Measurements from ENCODE around the gene LDLRAP1. TPM values are rescaled to one million over a fixed set of nuclear protein-coding genes. Genes with fewer than 3 reads are reported as not detected.

Gene LDLRAP1
- total RNA-seq, 4 donors from 2014 or later, result 7.3 to 18.1 (median 9.2) TPM

- no peak for TF ChIP-seq CTCF (IDR thresholded peaks at IDR 0.05; ENCODE audit: low read depth)
Observed at GRCh38 chr1:25569597-25570396, 26.4 kb downstream of the LDLRAP1 start.

GRCh38 chr1:25570798-25571521 is 27.6 kb downstream of the LDLRAP1 start:
- no peak for TF ChIP-seq CTCF (IDR thresholded peaks at IDR 0.05; ENCODE audit: low read depth)

- no peak for TF ChIP-seq CTCF (IDR thresholded peaks at IDR 0.05; ENCODE audit: low read depth)
Observed at GRCh38 chr1:25571522-25571970, 28.1 kb downstream of the LDLRAP1 start.

- TF ChIP-seq CTCF (IDR thresholded peaks at IDR 0.05; ENCODE audit: low read depth), result no peak
Observed at GRCh38 chr1:25572107-25572506, 28.7 kb downstream of the LDLRAP1 start.

- no peak for TF ChIP-seq CTCF (IDR thresholded peaks at IDR 0.05; ENCODE audit: low read depth)
Observed at GRCh38 chr1:25572708-25573590, 29.5 kb downstream of the LDLRAP1 start.

- TF ChIP-seq CTCF (IDR thresholded peaks at IDR 0.05; ENCODE audit: low read depth), result no peak
Observed at GRCh38 chr1:25573591-25573930, 30.2 kb downstream of the LDLRAP1 start.

All from subcutaneous adipose tissue (tissue), 4 donors.